Astrocyte of the cerebellum (primary cell): Measurements from ENCODE around the gene RASSF5.

Experiments used
- DNase-seq: peaks from one replicate; pipeline ENCODE4 v3.0.0-alpha.2; 2011; ENCODE audit warnings: low read depth
- H3K4me3 ChIP-seq: 2 replicates; pipeline ENCODE4 v1.5.1; 2011; ENCODE audit warnings: mild to moderate bottlenecking, low read depth, low read length, moderate library complexity
- CTCF ChIP-seq: IDR thresholded peaks from 2 replicates; pipeline ENCODE4 v1.5.1; 2012; ENCODE audit warnings: low read length, low read depth, moderate library complexity, mild to moderate bottlenecking; ENCODE audit errors: missing control alignments
- in situ Hi-C: cut with HindIII; loops from 2 replicates; pipeline ENCODE4 v1.10.0; 2017; ENCODE audit warnings: low sequenced_read_pairs

RASSF5 gene

GRCh38 chr1:206550446-206550845 lies 43.1 kb downstream of the RASSF5 start:
- no peak for TF ChIP-seq CTCF
- no peak for DNase-seq
- in situ Hi-C loops, result no loop called here
- H3K4me3 ChIP-seq, result no peak overlapping the region

GRCh38 chr1:206551296-206551985 lies 44.1 kb downstream of the RASSF5 start:
- H3K4me3 ChIP-seq, result no peak overlapping the region
- in situ Hi-C loops, result no loop called here
- no peak for TF ChIP-seq CTCF
- no peak for DNase-seq

GRCh38 chr1:206551986-206552326 lies 44.6 kb downstream of the RASSF5 start:
- no peak overlapping the region for H3K4me3 ChIP-seq
- in situ Hi-C loops, result no loop called here
- no peak for TF ChIP-seq CTCF
- DNase-seq, result no peak

GRCh38 chr1:206554211-206554610 lies 46.9 kb downstream of the RASSF5 start:
- no peak for TF ChIP-seq CTCF
- H3K4me3 ChIP-seq, result no peak overlapping the region
- DNase-seq, result no peak
- in situ Hi-C loops, result no loop called here

- TF ChIP-seq CTCF, result no peak
These were observed 47.6 kb downstream of the RASSF5 start for GRCh38 chr1:206554701-206555472.

GRCh38 chr1:206555473-206555935 lies 48.2 kb downstream of the RASSF5 start:
- in situ Hi-C loops, result no loop called here
- H3K4me3 ChIP-seq, result no peak overlapping the region
- DNase-seq, result no peak
- TF ChIP-seq CTCF, result no peak

More at GRCh38 chr1:206554701-206555472, 47.6 kb downstream of the RASSF5 start:
- DNase-seq, result no peak
- no peak overlapping the region for H3K4me3 ChIP-seq
- in situ Hi-C loops, result no loop called here
